Right cardiac atrium (tissue), 5 donors: Measurements from ENCODE around the gene NTMT2. TPM values are rescaled to one million over a fixed set of nuclear protein-coding genes. Genes with fewer than 3 reads are reported as not detected.
A peak's percentile ranks its signal among the peaks of the same experiment; 100 is the strongest.
"Not testable (repeated sequence)": the region's sequence is repeated elsewhere in the genome, so short reads cannot be mapped to it uniquely, and the experiment has no call there.

Source experiments
- ATAC-seq, 2 donors: fragments of 200-7000 bp; cut with Tn5 transposase; one replicate each; pipeline versions ENCODE4 v1.8.0 to v1.9.1; 2020; ENCODE audit warnings: moderate library complexity in 2 of 2, mild to moderate bottlenecking in 1 of 2
- DNase-seq, 3 donors: peaks; one replicate each; pipeline ENCODE4 v3.0.0-alpha.2; 2020
- H3K27ac ChIP-seq: one replicate; pipeline ENCODE4 v1.5.1; 2013; ENCODE audit warnings: mild to moderate bottlenecking, low read length, control low read depth, moderate library complexity
- H3K27me3 ChIP-seq: one replicate; pipeline ENCODE4 v1.6.1; 2013; ENCODE audit not compliant: control insufficient read depth, insufficient read depth
- H3K4me1 ChIP-seq: one replicate; pipeline ENCODE4 v1.6.1; 2013; ENCODE audit warnings: low read length; ENCODE audit not compliant: control insufficient read depth, insufficient read depth
- H3K4me3 ChIP-seq: one replicate; pipeline ENCODE4 v1.5.1; 2013; ENCODE audit warnings: low read length, control low read depth
- H3K9me3 ChIP-seq: one replicate; pipeline ENCODE4 v1.6.1; 2013; ENCODE audit warnings: low read length; ENCODE audit not compliant: control insufficient read depth
- WGBS: extraction: QIAGEN DNeasy Blood & Tissue Kit; methylation state at CpG from one replicate; pipeline ENCODE4 v1.1.7; 2013; 5-methylcytosine and 5-hydroxymethylcytosine counted together
- intact Hi-C, 4 donors: fragments of 100-400 bp; cut with DNase I; formaldehyde crosslinking; loops; one replicate each; pipeline versions ENCODE4 v1.11.0 to v1.14.0; 2022 to 2023
- polyA plus RNA-seq: library from polyadenylated mRNA; stranded (reverse); fragments of 200-250 nt; gene quantifications from one replicate; pipeline ENCODE4 v1.2.3, GENCODE V29; 2013
- total RNA-seq, 4 donors: library from RNA; stranded (reverse); fragmentation: NEBNext Ultra II Directional; extraction: Animal tissue kit (Norgen Biotek cat#: 25700); gene quantifications; one replicate each; pipeline ENCODE4 v1.2.1, GENCODE V29; 2021
- donor health status: healthy with polysubstance abuse.
- donor health status: DM: no; HTN: yes; CAD: no.
- donor health status: DM: no; HTN: no; CAD: no.
- donor health status: DM: no; HTN: yes; CAD: no; lungs with severe emphysema.
- donor health status: DM: yes; HTN: yes; CAD: no.

NTMT2 gene
- total and polyA plus RNA-seq, 5 donors, result 1.3 to 7.4 (median 3.5) TPM

DNA sequence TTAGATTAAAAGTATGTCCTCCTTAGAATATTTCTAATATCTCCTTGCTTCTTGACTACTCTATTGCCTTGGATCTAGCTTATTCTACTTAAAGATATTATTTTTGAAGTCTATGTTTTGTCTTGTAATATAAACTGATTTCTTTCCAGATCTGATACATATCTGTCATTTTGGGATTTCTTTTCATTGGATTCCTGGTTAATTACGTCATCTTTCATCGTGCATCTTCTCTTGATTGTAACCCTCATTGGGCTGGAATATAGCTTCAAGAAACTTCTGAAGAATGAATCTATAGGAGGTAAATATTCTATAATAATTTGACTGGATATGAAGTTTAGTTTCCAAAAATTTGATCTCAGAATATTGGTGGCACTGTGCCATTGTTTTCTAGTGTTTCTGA lies 12.1 kb downstream of the NTMT2 start:
- Histone ChIP-seq H3K27ac (no peak overlapping the region), H3K9me3 (no peaks in the 10 kb centered on the region), H3K4me1 (peaks cover 2% of the 10 kb centered on the region), H3K27me3 (no peaks in the 10 kb centered on the region), H3K4me3 (no peak overlapping the region)
- ATAC-seq, result no peak
- WGBS, result 75% methylated on average over 2 of the region's 2 CpGs
- intact Hi-C loops, result no loop called here
- no peak for DNase-seq

DNA sequence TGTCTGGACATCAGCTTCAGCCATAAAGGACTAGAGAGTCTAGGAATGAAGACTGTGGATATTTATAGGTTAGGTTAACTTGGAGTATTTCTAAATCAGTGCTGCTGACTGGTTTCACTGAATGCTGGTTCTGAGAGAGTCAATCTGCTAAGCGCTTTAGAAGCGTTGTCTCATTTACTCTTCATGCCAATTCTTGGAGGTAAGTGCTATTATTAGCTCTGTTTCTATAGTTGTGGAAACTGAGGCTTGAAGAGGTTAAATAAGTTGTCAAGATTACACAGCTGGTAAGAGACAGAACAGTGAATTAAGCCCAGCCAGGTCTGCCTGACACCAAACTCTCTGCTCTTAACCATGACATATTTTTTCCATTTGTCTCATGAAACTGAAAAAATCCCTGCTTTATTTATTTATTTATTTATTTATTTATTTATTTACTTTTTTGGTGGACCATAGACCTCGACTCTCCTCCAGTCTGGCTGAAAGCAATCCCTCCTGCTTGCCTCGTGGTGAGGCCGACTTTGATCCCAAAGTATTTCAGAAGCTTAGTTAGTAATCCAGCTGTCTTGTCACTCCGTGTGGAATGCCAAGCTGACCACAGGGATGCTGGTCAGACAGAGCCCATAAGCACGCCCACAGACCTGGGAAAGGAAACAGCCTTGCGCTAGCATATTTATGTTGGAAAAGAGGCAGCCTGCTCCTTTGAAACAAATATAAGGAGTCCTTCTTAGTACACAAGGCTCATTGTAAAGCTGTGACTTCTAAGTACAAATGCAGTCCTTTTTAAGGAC lies 16.9 kb downstream of the NTMT2 start:
- DNase-seq (peak; percentile 33 to 55 (median 52)), ATAC-seq (peak; percentile 61 to 84)
- intact Hi-C loops, result no loop called here
- H3K4me1 ChIP-seq, result no peaks in the 10 kb centered on the region
- WGBS, result 30% methylated on average over 8 of the region's 8 CpGs
- no peaks in the 10 kb centered on the region for H3K9me3 ChIP-seq
- H3K4me3 ChIP-seq, result no peak overlapping the region
- no peaks in the 10 kb centered on the region for H3K27me3 ChIP-seq
- H3K27ac ChIP-seq, result peak overlapping the region; percentile 67

DNA sequence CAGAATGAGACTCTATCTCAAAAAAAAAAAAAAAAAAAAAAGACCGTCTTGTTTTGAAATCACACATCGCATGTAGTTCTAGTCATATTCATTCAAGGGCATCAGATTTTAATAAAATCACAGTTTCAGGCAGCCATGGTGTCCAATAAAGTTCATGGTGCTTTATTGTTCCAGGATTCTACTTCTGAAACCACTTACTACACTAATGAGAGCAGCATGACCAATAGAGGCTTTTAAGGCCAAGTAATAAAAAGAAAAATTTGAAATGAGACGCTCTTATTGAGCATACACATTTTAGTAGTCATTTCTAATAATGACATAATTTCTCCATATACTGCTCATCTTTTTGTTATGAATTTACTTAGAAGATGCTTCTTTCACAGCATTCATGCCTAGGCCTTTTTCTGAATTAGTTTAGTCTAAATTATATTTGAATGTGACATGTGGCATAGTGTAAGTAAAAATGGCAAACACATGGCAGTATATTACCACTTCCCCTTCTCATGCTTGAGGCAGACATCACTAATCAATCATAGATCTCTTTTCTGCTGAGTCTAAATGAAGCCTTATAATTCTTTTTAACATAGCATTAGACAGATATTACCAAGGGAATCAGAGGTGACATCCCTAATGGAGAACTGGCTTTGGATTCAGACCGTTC lies 18.5 kb downstream of the NTMT2 start:
- Histone ChIP-seq H3K9me3 (no peaks in the 10 kb centered on the region), H3K4me1 (no peaks in the 10 kb centered on the region), H3K27ac (no peak overlapping the region), H3K27me3 (no peaks in the 10 kb centered on the region), H3K4me3 (no peak overlapping the region)
- intact Hi-C loops, result no loop called here
- WGBS, result 93% methylated on average over 4 of the region's 4 CpGs
- no peak for DNase-seq
- no peak for ATAC-seq

DNA sequence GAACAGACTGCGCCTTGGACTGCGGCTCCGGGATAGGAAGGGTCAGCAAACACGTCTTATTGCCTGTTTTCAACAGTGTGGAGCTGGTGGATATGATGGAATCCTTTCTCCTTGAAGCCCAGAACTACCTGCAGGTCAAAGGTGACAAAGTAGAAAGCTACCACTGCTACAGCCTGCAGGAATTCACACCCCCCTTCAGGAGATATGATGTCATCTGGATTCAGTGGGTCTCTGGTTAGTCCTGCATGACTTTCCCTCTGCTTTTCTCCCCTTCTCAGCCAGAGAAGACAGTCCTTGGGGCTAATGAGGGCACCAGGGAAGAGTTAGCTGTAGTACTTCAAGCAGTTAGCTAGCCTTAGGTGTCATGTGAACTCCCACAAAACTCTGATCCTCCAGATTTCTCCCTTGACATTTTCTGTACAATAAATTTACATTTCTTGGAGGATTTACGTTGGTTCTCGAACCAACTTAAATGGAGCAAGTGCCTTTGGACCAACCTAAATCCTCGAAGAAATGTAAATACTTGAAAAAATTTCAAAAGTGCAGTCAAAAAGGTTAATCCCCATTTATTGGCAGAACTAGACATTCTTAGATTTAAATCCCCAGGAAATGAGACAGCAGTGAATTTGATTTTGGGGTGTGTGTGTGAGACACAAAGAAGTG lies 20.9 kb downstream of the NTMT2 start:
- WGBS, result 95% methylated on average over 7 of the region's 7 CpGs
- Histone ChIP-seq H3K4me1 (no peaks in the 10 kb centered on the region), H3K9me3 (no peaks in the 10 kb centered on the region), H3K27me3 (no peaks in the 10 kb centered on the region), H3K4me3 (no peak overlapping the region), H3K27ac (no peak overlapping the region)
- intact Hi-C loops, result no loop called here
- DNase-seq (no peak), ATAC-seq (no peak)

DNA sequence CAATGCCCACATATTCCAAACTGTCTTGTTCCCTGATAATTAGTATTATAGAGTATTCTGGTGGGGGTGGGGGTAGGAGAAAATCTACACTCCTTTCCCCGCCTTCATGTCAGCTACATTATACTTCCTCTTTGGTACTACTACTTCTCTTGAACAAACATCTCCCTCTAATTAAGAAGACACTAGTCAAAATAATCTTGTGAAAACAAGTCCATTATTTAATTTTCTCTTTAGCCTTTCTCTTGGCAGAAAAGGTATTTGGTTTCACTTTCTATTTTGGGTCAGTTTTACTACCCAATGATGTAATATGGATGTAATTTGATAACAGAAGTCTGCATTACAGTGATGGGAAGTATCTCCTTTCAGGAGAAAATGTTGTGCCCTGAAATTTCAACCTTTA lies 22.5 kb downstream of the NTMT2 start:
- H3K9me3 ChIP-seq, result no peaks in the 10 kb centered on the region
- 55% methylated on average over 1 of the region's 1 CpG for WGBS
- DNase-seq, result no peak
- ATAC-seq, result no peak
- H3K4me1 ChIP-seq, result no peaks in the 10 kb centered on the region
- H3K27me3 ChIP-seq, result no peaks in the 10 kb centered on the region
- H3K27ac ChIP-seq, result no peak overlapping the region
- peak overlapping the region; percentile 2 for H3K4me3 ChIP-seq
- intact Hi-C loops, result no loop called here

DNA sequence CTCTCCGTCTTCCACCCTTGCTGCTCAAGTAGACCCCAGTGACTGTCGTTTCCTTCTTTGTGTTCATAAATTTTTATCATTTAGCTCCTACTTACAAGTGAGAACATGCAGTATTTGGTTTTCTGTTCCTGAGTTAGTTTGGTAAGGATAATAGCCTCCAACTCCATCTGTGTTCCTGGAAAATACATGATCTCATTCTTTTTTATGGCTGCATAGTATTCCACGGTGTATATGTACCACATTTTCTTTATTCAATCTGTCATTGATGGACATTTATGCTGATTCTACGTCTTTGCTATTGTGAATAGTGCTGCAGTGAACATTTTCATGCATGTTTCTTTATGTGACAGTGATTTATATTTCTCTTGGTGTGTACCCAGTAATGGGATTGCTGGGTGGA lies 24.8 kb downstream of the NTMT2 start:
- WGBS, result 86% methylated on average over 4 of the region's 4 CpGs
- intact Hi-C loops, ATAC-seq, H3K27ac ChIP-seq, DNase-seq, H3K4me1 ChIP-seq, H3K9me3 ChIP-seq, H3K27me3 ChIP-seq, H3K4me3 ChIP-seq: not testable (repeated sequence)

DNA sequence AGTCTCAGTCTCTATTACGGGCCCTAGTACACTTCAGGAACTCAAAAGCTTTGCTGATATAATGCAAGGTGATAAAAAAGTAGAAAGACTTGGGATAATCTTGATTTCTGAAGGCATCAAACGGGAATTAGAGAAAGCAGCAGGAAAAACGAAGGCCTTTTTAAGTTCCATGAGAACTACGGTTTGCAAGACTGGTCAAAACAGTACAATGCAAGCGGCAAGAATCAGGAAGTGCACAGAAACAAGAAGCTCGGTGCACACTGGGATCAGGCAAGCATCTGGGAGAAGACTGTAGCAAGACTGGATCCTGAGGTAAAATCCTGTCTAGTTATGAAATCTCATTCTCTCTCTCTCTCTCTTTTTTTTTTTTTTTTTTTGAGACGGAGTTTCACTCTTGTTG lies 28.6 kb downstream of the NTMT2 start:
- H3K9me3 ChIP-seq, result no peaks in the 10 kb centered on the region
- H3K27ac ChIP-seq, result no peak overlapping the region
- no peak for DNase-seq
- WGBS, result 84% methylated on average over 7 of the region's 7 CpGs
- intact Hi-C loops, result no loop called here
- no peak overlapping the region for H3K4me3 ChIP-seq
- no peaks in the 10 kb centered on the region for H3K4me1 ChIP-seq
- no peak for ATAC-seq
- H3K27me3 ChIP-seq, result no peaks in the 10 kb centered on the region

DNA sequence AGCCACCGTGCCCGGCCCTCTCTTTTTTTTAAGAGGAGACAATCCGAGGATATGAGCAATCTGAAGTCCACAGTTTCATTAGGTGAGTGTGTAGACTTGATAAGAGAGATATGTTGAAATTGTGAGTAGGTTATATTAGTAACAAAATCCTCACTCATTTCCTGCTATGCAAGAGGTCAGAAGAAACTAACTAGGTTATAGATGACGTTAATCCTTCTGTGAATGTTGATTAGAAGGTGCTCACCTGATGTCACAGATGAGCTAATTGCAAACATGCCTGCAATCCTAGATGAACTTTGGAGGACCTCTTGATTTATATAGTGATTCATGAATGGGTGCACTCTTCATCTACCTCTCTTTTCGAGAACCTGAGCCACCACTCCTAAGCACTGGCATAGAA lies 29.3 kb downstream of the NTMT2 start:
- Histone ChIP-seq H3K9me3 (no peaks in the 10 kb centered on the region), H3K4me3 (no peak overlapping the region), H3K4me1 (no peaks in the 10 kb centered on the region), H3K27ac (no peak overlapping the region), H3K27me3 (no peaks in the 10 kb centered on the region)
- DNase-seq (no peak), ATAC-seq (no peak)
- intact Hi-C loops, result no loop called here
- 74% methylated on average over 5 of the region's 5 CpGs for WGBS

DNA sequence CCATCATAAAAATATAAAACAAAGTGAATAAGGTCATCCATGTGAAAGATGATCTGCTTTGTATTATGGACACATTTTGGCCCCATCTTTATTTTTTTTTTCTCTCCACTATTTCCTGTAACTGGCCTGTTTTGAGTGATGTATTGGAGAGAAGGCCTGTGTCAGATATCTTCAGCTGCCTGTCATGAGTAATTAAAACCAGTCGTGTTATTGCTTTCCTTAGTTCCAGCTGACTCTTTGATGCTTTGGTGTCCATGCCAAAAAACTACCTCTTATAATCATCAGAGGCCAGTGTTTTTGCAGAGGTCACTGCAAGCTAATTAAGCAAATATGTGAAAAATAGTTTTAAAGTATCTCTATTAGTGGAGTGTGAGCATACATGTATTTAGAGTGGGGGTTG lies 29.7 kb downstream of the NTMT2 start:
- ATAC-seq (no peak), DNase-seq (no peak)
- no peak overlapping the region for H3K27ac ChIP-seq
- no peaks in the 10 kb centered on the region for H3K4me1 ChIP-seq
- no peaks in the 10 kb centered on the region for H3K9me3 ChIP-seq
- WGBS, result 35% methylated on average over 1 of the region's 1 CpG
- no peaks in the 10 kb centered on the region for H3K27me3 ChIP-seq
- intact Hi-C loops, result no loop called here
- H3K4me3 ChIP-seq, result no peak overlapping the region

DNA sequence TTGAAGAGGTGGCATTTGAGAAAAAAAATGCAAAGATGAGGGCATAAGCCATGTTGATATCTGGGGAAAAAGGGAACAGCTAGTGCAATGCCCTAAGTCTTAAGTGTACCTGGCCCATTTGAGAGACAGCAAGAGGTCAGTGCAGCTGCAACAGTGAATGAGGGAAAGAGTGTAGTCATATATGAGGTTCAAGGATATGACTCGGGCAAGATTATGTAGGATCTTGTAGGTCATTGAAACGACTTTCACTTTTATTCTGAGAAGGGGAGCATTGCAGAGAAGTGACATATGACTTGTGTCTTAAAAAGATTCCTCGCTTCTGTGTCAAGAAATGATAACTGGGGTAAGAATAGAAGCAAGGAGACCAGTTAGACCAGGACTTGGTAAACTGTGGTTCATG lies 31.0 kb downstream of the NTMT2 start:
- 74% methylated on average over 3 of the region's 3 CpGs for WGBS
- no peaks in the 10 kb centered on the region for H3K4me1 ChIP-seq
- H3K4me3 ChIP-seq, result no peak overlapping the region
- no peaks in the 10 kb centered on the region for H3K9me3 ChIP-seq
- intact Hi-C loops, result no loop called here
- DNase-seq, result no peak
- no peak overlapping the region for H3K27ac ChIP-seq
- no peaks in the 10 kb centered on the region for H3K27me3 ChIP-seq
- no peak for ATAC-seq

DNA sequence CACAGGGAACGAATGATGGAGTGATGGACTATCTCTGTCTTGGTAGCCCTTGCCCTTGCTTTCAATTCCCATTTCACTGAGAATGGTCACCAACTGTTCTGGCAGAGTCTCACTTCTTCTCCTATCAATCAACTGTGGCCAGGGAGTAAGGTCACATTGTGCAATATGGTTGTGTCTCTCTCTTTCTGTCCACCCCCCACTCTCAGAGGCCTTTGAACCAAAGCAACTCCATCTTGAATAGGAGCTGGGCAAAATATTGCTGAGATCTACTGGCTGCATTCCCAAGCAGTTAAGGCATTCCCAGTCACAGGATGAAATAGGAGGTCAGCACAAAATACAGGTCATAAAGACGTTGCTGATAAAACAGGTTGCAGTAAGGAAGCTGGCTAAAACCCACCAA lies 36.7 kb downstream of the NTMT2 start:
- intact Hi-C loops, result no loop called here

More for the DNA sequence above, 36.7 kb downstream of the NTMT2 start:
- WGBS, result 52% methylated on average over 2 of the region's 2 CpGs
- H3K4me1 ChIP-seq, result no peaks in the 10 kb centered on the region
- no peak for DNase-seq
- H3K4me3 ChIP-seq, result no peak overlapping the region
- no peak overlapping the region for H3K27ac ChIP-seq
- no peaks in the 10 kb centered on the region for H3K9me3 ChIP-seq
- no peaks in the 10 kb centered on the region for H3K27me3 ChIP-seq
- no peak for ATAC-seq
